Loucy (cell line): ENCODE results near the gene PATZ1.
"Not testable (repeated sequence)": the region's sequence is repeated elsewhere in the genome, so short reads cannot be mapped to it uniquely, and the experiment has no call there.

Experiments used
- EZH2phosphoT487 ChIP-seq: fragments of 200-600 bp; IDR thresholded peaks from 2 replicates; pipeline ENCODE4 v1.6.1; 2018; ENCODE audit warnings: antibody characterized with exemption, mild to moderate bottlenecking, moderate library complexity, borderline replicate concordance
- TF ChIP-seq, protein P1 (sequence below): fragments of 200-600 bp; sonication (generic); conservative IDR thresholded peaks from 2 replicates; pipeline ENCODE4 v1.5.1; 2014; ENCODE audit warnings: mild to moderate bottlenecking, antibody characterized with exemption, low read length

DNA sequence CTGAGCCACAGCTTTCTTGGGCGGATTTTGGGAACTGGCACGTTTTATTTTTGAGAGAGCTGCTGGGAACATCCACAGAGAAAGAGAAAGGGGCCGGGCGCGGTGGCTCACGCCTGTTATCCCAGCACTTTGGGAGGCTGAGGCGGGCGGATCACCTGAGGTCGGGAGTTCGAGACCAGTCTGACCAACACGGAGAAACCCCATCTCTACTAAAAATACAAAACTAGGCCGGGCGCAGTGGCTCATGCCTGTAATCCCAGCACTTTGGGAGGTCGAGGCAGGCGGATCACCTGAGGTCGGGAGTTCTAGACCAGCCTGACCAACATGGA is 1.8 kb upstream of the PATZ1 start:
- TF ChIP-seq, protein P1, sequence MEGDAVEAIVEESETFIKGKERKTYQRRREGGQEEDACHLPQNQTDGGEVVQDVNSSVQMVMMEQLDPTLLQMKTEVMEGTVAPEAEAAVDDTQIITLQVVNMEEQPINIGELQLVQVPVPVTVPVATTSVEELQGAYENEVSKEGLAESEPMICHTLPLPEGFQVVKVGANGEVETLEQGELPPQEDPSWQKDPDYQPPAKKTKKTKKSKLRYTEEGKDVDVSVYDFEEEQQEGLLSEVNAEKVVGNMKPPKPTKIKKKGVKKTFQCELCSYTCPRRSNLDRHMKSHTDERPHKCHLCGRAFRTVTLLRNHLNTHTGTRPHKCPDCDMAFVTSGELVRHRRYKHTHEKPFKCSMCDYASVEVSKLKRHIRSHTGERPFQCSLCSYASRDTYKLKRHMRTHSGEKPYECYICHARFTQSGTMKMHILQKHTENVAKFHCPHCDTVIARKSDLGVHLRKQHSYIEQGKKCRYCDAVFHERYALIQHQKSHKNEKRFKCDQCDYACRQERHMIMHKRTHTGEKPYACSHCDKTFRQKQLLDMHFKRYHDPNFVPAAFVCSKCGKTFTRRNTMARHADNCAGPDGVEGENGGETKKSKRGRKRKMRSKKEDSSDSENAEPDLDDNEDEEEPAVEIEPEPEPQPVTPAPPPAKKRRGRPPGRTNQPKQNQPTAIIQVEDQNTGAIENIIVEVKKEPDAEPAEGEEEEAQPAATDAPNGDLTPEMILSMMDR, result not testable (repeated sequence)
- not testable (repeated sequence) for TF ChIP-seq EZH2phosphoT487
